ENCODE data around the gene TRAPPC3L.
"Not testable (repeated sequence)": the region's sequence is repeated elsewhere in the genome, so short reads cannot be mapped to it uniquely, and the experiment has no call there.

Gene TRAPPC3L

DNA sequence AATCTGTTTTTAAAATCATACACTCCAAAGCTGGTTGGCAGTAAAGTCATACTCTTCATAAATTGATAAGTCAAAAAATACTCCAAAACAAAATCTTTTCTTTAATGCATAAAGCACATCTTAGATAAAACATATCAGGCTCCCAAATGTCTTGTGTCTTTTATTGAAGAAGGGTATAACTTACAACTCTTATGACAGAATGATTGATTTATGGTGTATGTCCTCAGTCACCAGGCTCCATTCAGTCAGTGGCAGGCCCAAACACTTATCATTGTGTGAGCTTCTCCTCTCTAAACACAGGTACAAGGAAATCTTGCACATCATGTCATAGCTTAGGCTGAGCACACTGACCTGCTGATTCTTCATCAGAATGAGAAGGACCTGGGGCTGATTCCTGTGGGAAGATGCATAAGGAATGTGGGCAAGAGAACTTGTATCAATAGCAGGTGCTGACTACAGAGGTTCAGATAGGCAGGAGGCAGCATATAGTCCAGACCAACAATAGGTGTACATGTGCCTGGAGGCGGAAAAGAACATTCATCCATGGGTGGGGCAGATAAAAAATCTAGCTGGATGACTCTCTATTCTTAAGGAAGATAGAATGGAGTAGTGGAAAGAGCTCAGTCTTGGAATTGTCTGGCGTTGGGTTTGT, 32.1 kb downstream of the TRAPPC3L start:
- DNase-seq, result no peak

- DNase-seq, result no peak
These were observed 32.8 kb downstream of the TRAPPC3L start for GRCh38 chr6:116512734-116513133.

GRCh38 chr6:116512111-116512559, 33.3 kb downstream of the TRAPPC3L start:
- no peak for DNase-seq

DNA sequence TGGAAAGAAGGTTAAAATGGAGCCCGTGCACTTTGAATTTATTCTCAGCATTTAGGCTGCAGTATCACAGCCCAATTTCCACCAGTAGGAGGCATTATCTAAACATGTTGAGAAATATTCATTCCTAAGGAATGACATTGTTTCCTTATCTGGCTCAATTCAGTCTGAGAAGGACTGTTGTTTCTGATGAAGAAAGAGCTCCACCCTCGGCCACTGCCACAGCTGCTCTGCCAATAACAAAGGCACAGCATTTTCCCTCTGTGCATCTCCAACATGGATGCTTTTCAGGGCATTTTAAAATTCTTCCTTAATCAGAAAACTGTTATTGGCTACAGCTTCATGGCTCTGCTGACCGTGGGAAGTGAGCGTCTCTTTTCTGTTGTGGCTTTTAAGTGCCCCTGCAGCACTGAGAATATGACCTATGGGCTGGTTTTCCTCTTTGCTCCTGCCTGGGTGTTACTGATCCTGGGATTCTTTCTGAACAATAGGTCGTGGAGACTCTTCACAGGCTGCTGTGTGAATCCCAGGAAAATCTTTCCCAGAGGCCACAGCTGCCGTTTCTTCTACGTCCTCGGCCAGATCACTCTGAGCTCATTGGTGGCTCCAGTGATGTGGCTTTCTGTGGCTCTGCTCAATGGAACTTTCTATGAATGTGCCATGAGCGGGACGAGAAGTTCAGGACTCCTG, 33.9 kb downstream of the TRAPPC3L start, which contains the start of gene CALHM5:
CALHM5 (plus strand) TSS at position 216 of the 687 bp plus-strand sequence; CDS start at position 274, 58 bp downstream.
- peak; percentile 35 for DNase-seq

DNA sequence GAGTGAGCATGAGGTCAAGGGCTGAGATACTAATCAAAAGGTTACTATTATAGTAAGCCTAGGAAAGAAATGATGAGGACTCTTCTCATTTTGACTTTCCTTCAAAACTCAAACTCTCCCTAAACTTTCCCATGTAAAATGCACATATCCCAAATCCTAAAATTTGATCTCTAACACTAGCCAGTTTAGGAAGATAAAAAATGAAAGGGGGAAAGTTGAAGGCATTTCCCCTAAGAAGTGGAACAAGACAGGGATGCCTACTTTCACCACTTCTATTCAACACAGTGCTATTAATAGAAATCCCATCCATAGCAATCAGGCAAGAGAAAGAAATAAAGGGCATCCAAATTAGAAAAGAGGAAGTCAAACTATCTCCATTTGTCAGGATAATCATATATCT, 37.0 kb downstream of the TRAPPC3L start:
- DNase-seq, result no peak

DNA sequence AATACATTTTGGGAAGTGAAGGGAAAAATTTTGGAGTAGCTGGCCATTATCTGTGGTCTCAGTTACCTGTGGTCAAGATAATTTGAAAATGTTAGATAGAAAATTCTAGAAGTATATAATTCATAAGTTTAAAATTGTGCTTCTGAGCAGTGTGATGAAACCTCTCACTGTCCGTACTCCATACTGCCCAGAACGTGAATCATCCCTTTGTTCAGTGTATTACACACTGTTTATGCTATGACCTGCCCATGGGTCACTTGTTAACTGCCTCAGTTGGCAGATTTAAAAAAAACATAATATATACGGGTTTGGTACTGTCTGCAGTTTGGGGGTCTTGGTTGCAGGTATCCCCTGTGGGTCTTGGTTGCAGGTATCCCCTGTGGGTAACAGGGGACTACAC, 38.2 kb downstream of the TRAPPC3L start:
- DNase-seq, result no peak

DNA sequence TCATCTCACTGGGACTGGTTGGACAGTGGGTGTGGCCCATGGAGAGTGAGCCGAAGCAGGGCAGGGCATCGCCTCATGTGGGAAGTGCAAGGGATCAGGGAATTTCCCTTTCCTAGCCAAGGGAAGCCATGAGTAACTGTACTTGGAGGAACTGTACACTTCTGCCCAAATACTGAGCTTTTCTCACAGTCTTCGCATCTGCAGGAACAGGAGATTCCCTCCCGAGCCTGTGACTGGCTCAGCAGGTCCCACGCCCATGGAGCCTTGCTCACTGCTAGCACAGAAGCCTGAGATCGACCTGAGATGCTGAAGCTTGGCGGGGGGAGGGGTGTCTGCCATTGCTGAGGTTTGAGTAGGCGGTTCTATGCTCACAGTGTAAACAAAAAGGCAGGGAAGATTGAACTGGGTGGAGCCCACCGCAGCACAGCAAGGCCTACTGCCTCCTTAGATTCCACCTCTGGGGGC, 44.5 kb downstream of the TRAPPC3L start:
- DNase-seq, result no peak

DNA sequence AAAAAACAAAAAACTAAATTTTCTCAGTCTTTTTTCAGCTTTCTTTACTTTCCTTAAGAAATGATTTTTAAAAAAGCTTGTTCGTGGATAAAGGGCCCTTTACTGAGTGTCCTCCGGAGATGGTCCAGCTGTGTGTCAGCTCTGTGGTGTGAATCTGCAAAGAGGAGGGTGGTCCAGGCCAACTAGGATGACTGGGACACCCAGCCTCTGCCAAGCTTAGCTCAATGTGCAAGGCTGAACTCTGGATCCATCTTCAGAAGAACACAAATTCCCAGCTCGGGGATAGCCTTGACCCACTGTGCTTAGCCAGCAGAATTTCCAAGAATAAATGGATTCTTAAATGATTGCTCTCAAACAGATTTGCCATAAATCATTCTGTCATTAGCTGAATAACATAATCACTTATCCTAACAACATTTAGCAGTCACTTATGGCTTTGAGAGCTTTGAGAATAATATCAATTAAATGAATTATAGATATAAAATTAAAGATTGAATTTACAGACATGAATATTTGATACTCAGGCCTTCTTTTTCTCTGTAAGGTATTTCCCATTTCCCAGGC, 48.3 kb downstream of the TRAPPC3L start:
- DNase-seq, result no peak

DNA sequence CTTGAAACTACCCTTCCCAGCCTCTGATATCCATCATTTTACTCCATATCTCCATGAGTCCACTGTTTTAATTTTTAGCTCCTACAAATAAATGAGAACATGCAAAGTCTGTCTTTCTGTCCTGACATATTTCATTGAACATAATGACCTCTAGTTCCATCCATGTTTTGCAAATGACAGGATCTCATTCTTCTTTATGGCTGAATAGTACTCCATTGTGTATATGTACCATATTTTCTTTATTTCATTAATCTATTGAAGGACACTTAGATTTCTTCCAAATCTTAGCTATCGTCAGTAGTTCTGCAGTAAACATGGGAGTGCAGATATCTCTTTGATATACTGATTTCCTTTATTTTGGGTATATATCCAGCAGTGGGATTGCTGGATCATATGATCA, 50.3 kb downstream of the TRAPPC3L start:
- not testable (repeated sequence) for DNase-seq

DNA sequence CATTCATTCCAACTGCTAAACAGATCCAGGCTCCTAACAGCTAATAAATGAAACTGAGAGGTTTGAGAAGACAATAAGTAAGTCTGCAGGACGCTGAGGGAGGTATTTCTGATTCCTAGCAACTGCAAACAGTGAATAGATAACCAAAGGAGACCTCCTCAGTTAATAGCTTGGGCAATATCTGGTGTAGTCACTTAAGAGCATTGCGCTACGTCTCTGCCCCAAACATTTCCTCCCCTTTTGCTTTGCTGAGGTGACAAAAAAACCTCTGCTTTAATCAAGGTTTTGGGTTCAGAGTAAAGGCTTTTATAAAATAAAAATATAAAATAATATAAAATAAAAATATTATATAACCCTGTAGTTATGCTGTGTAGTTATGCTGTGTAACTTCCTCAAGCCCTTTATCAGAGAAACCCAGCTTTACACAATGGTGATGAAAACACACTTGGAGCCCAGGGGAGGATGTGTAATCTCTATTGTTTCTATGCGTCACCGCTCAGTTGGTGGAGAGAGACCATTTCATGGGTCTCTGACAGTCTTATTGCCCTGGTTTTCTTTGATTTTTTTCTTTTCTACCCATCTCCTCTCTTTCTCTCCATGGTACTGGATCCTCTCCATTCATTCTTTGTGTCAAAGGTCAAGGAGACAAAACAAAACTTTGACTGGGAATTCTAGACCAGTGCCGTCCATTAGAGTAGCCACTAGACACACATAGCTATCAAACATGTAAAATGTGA, 53.0 kb downstream of the TRAPPC3L start:
- DNase-seq, result no peak

- DNase-seq, result no peak
These were observed 53.7 kb downstream of the TRAPPC3L start for GRCh38 chr6:116491610-116492330.

DNA sequence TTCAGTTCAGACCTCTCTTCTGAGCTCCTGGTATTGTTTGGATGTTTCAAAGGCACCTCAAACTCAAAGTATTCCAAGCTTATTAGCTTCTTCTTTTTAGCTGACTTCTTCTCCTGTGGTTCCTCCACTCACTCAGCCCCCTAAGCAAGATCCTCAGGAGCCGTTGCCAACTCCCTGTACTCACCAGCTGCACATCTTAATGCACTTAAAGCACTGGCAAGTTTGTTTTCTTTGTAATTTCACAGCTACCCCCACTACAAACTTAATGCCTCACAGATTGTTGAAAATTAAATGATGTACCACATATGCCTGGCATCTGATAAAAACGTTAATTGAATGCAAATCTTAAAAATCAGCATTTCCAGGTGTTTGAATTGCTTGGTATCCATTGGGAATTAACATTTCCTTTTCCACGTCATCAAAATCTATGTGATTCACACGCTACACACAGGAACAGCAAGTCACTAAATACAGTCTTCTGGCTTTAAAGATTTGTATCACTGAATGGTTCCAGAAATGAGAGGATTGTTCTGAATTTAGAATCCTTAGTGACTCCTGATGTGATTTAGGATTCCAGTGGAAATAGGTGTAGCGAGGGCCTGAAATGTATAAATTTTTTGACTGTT, 59.8 kb downstream of the TRAPPC3L start:
- no peak for DNase-seq

DNA sequence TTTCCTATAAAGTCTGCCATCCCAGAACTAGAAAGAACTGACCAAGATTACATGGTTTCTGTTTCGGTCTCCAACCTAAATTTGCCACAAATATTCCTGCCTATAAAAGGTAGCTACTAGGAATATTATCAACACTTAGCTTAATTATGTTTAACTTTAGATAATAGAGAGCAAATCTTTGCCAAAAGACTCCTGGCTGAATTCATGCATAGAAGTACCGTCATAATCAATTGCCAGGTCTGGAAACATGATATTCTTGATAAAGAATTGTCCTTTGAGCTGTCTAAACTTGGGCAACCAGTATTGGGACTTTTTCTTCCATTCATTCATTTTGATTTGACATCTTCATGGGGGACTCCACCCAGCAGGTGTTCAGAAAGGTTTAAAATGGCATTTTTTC, 61.9 kb downstream of the TRAPPC3L start:
- no peak for DNase-seq

DNA sequence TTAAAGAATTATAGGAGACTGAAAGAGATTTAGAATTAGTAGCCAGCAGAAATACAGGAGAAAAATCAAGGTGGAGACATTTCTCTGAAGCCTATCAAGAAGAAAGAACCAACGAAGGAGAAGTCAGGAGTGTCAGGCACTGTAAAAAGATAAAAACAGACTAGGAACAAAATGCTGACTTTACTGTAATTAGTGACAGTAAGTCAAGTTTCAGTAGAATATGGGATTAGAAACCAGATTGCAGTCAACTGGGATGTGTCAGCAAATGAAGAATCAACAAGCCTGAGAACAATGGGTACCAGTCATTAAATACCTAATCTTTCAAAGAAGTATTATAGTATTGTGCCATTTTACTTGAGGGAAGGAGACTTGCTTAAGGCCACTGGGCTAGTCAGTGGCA, 62.7 kb downstream of the TRAPPC3L start:
- no peak for DNase-seq

DNA sequence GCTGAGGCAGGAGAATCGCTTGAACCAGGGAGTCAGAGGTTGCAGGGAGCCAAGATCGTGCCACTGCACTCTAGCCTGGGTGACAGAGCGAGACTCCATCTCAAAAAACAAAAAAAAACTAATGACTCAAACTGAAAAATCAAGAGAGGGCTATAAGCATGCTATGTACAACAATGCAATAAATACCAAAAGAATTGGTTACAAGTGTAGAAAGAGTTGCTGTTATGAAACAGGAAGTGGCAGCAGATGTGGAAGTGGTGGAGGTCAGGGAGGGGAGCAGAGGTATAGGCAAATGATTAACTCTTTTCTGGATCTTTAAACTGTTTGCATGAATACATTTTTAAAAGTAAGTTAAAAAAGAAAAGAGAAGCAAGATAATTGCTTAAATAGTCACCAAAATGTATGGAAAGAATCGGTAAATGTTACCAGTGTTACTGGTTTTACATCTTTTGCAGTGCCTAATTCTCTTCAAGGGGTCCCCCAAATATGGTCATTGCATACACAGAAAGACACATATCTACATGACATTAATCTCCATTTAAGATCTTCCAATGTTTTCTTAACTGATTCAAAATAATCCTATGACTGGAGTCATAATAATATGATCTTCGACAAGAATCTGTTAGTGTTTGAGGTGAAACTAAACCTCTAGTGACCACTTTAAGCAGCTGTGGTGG, 69.3 kb downstream of the TRAPPC3L start:
- DNase-seq, result no peak

GRCh38 chr6:116475141-116475540, 70.3 kb downstream of the TRAPPC3L start:
- DNase-seq, result no peak

DNA sequence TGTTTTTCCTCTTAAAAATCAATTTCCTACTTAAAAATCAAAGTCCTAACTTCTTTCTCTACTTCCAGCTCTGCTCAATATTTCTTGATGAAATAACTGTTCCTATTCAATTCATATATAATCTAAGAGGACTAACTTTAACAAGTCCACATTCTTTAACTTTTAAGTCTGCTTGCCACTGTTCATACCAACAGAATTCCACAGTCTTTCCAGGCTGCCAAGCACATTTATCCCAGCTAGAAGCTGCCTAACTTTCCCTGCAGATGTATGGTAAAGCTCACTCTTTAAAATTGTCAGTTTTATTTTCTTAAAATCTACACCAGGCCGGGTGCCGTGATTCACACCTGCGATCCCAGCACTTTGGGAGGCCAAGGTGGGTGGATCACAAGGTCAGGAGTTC, 72.8 kb downstream of the TRAPPC3L start:
- DNase-seq, result no peak

- no peak for DNase-seq
These were observed 74.0 kb downstream of the TRAPPC3L start for GRCh38 chr6:116471531-116471930.

- no peak for DNase-seq
These were observed 77.2 kb downstream of the TRAPPC3L start for GRCh38 chr6:116468293-116468692.

DNA sequence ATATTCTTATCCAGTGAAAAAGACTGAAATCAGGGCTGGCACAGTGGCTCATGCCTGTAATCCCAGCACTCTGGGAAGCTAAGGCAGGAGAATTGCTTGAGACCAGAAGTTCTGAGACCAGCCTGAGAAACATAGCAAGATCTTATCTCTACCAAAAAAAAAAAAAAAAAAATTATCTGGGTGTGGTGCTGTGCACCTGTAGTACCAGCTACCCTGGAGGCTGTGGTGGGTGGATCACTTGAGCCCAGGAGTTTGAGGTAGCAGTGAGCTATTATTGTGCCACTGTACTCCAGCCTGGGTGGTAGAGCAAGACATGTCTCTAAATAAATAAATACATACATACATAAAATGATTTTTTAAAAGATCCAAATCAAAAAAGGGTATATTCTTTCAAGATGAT, 78.0 kb downstream of the TRAPPC3L start:
- no peak for DNase-seq

DNA sequence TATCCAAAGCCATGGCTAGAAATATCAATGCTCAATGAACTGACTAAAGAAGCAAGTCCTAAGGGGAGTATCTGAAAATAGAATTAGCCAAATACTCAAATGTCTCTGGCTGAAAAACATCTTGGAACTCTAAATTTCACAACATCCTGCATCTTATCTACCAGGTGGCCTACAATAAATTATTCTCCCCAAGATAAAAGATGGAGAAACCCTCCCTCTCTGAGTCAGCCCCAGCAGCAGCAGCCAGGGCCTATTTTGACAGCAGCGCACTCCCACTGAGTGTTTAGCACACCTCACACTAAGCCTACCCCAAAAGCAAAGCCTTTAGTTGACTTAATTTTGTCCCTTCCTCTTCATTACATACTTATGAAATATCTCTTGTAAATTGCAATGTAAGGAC, 78.4 kb downstream of the TRAPPC3L start:
- DNase-seq, result no peak
